ENCODE data around the gene BCAT1.

DNA sequence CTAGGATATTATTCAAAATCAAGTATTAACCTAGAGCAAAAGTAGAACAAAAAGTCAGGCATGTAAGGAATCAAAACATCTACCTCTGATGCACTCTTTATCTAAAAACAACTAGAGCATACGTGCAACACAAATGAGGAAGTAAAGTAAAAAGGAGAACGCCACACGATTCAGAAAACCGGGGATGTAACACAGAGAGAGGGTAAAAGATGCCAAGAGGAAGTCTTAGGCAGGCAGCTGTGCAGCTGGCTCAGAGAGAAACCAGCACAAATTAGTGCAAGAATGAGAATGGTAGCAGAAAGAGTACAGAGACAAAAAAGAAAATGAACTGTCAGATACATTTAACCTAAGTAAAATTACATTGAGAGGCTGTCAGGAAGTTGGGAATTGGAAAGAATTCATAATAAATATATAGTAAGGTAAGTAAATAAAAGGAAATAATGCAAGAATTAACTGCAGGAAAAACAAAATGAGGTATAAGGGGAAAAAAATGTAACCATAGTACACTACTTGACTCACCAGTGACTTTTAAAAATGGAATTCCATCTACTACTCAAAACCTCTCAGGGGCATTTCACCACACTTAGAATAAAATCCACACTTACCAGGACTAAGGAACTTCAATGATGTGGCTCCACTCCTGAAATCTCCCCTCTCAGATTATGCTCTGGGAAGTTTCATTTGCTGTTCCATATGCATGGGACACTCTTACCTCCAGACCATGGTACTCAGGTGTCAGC lies 17.1 kb downstream of the BCAT1 start:
- no peak for TF ChIP-seq POLR2AphosphoS5 (IDR thresholded peaks at IDR 0.05; ENCODE audit: low read depth, low read length)
- TF ChIP-seq, protein P1, sequence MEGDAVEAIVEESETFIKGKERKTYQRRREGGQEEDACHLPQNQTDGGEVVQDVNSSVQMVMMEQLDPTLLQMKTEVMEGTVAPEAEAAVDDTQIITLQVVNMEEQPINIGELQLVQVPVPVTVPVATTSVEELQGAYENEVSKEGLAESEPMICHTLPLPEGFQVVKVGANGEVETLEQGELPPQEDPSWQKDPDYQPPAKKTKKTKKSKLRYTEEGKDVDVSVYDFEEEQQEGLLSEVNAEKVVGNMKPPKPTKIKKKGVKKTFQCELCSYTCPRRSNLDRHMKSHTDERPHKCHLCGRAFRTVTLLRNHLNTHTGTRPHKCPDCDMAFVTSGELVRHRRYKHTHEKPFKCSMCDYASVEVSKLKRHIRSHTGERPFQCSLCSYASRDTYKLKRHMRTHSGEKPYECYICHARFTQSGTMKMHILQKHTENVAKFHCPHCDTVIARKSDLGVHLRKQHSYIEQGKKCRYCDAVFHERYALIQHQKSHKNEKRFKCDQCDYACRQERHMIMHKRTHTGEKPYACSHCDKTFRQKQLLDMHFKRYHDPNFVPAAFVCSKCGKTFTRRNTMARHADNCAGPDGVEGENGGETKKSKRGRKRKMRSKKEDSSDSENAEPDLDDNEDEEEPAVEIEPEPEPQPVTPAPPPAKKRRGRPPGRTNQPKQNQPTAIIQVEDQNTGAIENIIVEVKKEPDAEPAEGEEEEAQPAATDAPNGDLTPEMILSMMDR (IDR thresholded peaks at IDR 0.05): no peak
- no peak for TF ChIP-seq SIN3A (IDR thresholded peaks at IDR 0.05; ENCODE audit: borderline replicate concordance, insufficient read depth, low read depth, low read length)
- TF ChIP-seq TCF7L2 (IDR thresholded peaks at IDR 0.05; ENCODE audit: low read depth, low read length): no peak
- TF ChIP-seq REST (IDR thresholded peaks at IDR 0.05; ENCODE audit: insufficient read depth in 1 of 2, low read depth in 2 of 2, low read length in 1 of 2): no peak
